ENCODE measurements around the gene GMPPA. TPM values are rescaled to one million over a fixed set of nuclear protein-coding genes. Genes with fewer than 3 reads are reported as not detected.

GMPPA gene
- total and polyA plus RNA-seq, 9 of the 15 experiments (the other 6 are each of a cell fraction or from before 2014, with no cell fraction given): 7.0 to 101 (median 66.7) TPM

GRCh38 chr2:219469186-219469724 lies 29.4 kb upstream of the GMPPA start (continued):
- TF ChIP-seq MTF1 (CRISPR knock-in tag; IDR thresholded peaks at IDR 0.05; ENCODE audit: borderline replicate concordance) (no peak), JUND (IDR thresholded peaks at IDR 0.05; ENCODE audit: borderline replicate concordance, low read depth, low read length) (no peak), JUND (tag; IDR thresholded peaks at IDR 0.05; ENCODE audit: borderline replicate concordance, low read depth, low read length) (no peak), HMG20B (CRISPR knock-in tag; IDR thresholded peaks at IDR 0.05) (no peak), CHD4 (IDR thresholded peaks at IDR 0.05; ENCODE audit: insufficient read depth, insufficient replicate concordance, low read depth, low read length, poor library complexity, severe bottlenecking) (no peak), NUFIP1 (IDR thresholded peaks at IDR 0.05; ENCODE audit: partially characterized antibody) (no peak), ELF4 (CRISPR knock-in tag; IDR thresholded peaks at IDR 0.05) (no peak), NFE2 (IDR thresholded peaks at IDR 0.05; ENCODE audit: low read depth) (peak; percentile 78), NEUROD1 (IDR thresholded peaks at IDR 0.05; ENCODE audit: borderline replicate concordance, low read depth, low read length, partially characterized antibody) (no peak), ZNF644 (tag; IDR thresholded peaks at IDR 0.05; ENCODE audit: low read depth) (no peak), TSHZ1 (CRISPR knock-in tag; IDR thresholded peaks at IDR 0.05) (no peak), MAFK (IDR thresholded peaks at IDR 0.05; ENCODE audit: low read length) (peak; percentile 72; the same call in 1 of the 2 replicates), HINFP (tag; conservative IDR thresholded peaks at IDR 0.05; ENCODE audit: low read depth) (no peak), CREM (IDR thresholded peaks at IDR 0.05; ENCODE audit: low read depth) (peak; percentile 24; the same call in 1 of the 2 replicates)
- TF ChIP-seq, protein P1, sequence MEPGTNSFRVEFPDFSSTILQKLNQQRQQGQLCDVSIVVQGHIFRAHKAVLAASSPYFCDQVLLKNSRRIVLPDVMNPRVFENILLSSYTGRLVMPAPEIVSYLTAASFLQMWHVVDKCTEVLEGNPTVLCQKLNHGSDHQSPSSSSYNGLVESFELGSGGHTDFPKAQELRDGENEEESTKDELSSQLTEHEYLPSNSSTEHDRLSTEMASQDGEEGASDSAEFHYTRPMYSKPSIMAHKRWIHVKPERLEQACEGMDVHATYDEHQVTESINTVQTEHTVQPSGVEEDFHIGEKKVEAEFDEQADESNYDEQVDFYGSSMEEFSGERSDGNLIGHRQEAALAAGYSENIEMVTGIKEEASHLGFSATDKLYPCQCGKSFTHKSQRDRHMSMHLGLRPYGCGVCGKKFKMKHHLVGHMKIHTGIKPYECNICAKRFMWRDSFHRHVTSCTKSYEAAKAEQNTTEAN (CRISPR knock-in tag; IDR thresholded peaks at IDR 0.05): no peak
- TF ChIP-seq, protein P2, sequence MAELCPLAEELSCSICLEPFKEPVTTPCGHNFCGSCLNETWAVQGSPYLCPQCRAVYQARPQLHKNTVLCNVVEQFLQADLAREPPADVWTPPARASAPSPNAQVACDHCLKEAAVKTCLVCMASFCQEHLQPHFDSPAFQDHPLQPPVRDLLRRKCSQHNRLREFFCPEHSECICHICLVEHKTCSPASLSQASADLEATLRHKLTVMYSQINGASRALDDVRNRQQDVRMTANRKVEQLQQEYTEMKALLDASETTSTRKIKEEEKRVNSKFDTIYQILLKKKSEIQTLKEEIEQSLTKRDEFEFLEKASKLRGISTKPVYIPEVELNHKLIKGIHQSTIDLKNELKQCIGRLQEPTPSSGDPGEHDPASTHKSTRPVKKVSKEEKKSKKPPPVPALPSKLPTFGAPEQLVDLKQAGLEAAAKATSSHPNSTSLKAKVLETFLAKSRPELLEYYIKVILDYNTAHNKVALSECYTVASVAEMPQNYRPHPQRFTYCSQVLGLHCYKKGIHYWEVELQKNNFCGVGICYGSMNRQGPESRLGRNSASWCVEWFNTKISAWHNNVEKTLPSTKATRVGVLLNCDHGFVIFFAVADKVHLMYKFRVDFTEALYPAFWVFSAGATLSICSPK (IDR thresholded peaks at IDR 0.05; ENCODE audit: borderline replicate concordance): no peak
- TF ChIP-seq, protein P3, sequence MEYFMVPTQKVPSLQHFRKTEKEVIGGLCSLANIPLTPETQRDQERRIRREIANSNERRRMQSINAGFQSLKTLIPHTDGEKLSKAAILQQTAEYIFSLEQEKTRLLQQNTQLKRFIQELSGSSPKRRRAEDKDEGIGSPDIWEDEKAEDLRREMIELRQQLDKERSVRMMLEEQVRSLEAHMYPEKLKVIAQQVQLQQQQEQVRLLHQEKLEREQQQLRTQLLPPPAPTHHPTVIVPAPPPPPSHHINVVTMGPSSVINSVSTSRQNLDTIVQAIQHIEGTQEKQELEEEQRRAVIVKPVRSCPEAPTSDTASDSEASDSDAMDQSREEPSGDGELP (CRISPR knock-in tag; IDR thresholded peaks at IDR 0.05; ENCODE audit: borderline replicate concordance): peak; percentile 12; the same call in 1 of the 2 replicates

Data from K562 (cell line).